HL-60 (cell line): Measurements from ENCODE around the gene CHADL.

Source experiments
- DNase-seq, 2 experiments: peaks; one replicate each; pipeline ENCODE4 v3.0.0-alpha.2; 2010 to 2020; ENCODE audit warnings: low read depth in 1 of 2, low spot score in 1 of 2
- H3K27ac ChIP-seq: fragments of 250-450 bp; sonication (Bioruptor Pico); replicated peaks from 2 replicates; pipeline ENCODE4 v1.5.1; 2020; ENCODE audit warnings: mild to moderate bottlenecking, moderate library complexity
- H3K27me3 ChIP-seq: fragments of 250-450 bp; sonication (Bioruptor Pico); 2 replicates; pipeline ENCODE4 v1.5.1; 2021; ENCODE audit warnings: mild to moderate bottlenecking, moderate library complexity; ENCODE audit not compliant: insufficient read depth, poor library complexity, severe bottlenecking
- H3K4me3 ChIP-seq: replicated peaks from 2 replicates; pipeline ENCODE4 v1.5.1; 2011; ENCODE audit warnings: mild to moderate bottlenecking, control low read depth, low read length; ENCODE audit not compliant: insufficient read depth
- CTCF ChIP-seq: IDR thresholded peaks from one replicate; pipeline ENCODE4 v1.5.1; 2011; ENCODE audit warnings: low read length, control low read depth, inconsistent platforms; ENCODE audit not compliant: insufficient read depth
- GABPA ChIP-seq: IDR thresholded peaks from 2 replicates; pipeline ENCODE4 v1.6.1; 2012; ENCODE audit warnings: low read depth
- POLR2AphosphoS5 ChIP-seq: IDR thresholded peaks from 2 replicates; pipeline ENCODE4 v1.6.1; 2012; ENCODE audit warnings: low read depth
- REST ChIP-seq: IDR thresholded peaks from 2 replicates; pipeline ENCODE4 v1.6.1; 2012; ENCODE audit warnings: low read depth; ENCODE audit not compliant: insufficient replicate concordance
- SPI1 ChIP-seq: IDR thresholded peaks from 2 replicates; pipeline ENCODE4 v1.6.1; 2012; ENCODE audit warnings: low read depth, mild to moderate bottlenecking, borderline replicate concordance

Gene CHADL

GRCh38 chr22:41247703-41248102, 7.0 kb upstream of the CHADL start:
- TF ChIP-seq GABPA (no peak), REST (no peak), SPI1 (no peak), POLR2AphosphoS5 (no peak), CTCF (no peak)
- Histone ChIP-seq H3K27ac (no peak overlapping the region), H3K4me3 (no peak overlapping the region), H3K27me3 (no peaks in the 10 kb centered on the region)
- no peak for DNase-seq

- no peak for DNase-seq
- no peaks in the 10 kb centered on the region for H3K27me3 ChIP-seq
- H3K27ac ChIP-seq: no peak overlapping the region
- H3K4me3 ChIP-seq: no peak overlapping the region
- TF ChIP-seq SPI1 (no peak), REST (no peak), CTCF (no peak), GABPA (no peak), POLR2AphosphoS5 (no peak)
Measured at GRCh38 chr22:41245917-41246499, 5.3 kb upstream of the CHADL start.

GRCh38 chr22:41243361-41243760, 2.6 kb upstream of the CHADL start:
- DNase-seq: no peak
- TF ChIP-seq POLR2AphosphoS5 (no peak), REST (no peak), GABPA (no peak), CTCF (no peak), SPI1 (no peak)
- Histone ChIP-seq H3K27ac (no peak overlapping the region), H3K27me3 (no peaks in the 10 kb centered on the region), H3K4me3 (no peak overlapping the region)
